GM18951 (cell line): Measurements from ENCODE around the gene VPS4B.
A peak's percentile ranks its signal among the peaks of the same experiment; 100 is the strongest.
"Not testable (repeated sequence)": the region's sequence is repeated elsewhere in the genome, so short reads cannot be mapped to it uniquely, and the experiment has no call there.

ENCODE experiments used
- POLR2A ChIP-seq: IDR thresholded peaks from 4 replicates; pipeline ENCODE4 v1.6.1; 2011; ENCODE audit warnings: mild to moderate bottlenecking; ENCODE audit not compliant: insufficient read length, insufficient read depth; ENCODE audit errors: extremely low read depth
- in situ Hi-C: fragments of 300-500 bp; cut with MboI; formaldehyde crosslinking; loops from one replicate; pipeline ENCODE4 v1.12.0; 2022; ENCODE audit warnings: low sequenced_read_pairs, mixed read lengths, inconsistent platforms; ENCODE audit not compliant: unreplicated experiment

The VPS4B gene

DNA sequence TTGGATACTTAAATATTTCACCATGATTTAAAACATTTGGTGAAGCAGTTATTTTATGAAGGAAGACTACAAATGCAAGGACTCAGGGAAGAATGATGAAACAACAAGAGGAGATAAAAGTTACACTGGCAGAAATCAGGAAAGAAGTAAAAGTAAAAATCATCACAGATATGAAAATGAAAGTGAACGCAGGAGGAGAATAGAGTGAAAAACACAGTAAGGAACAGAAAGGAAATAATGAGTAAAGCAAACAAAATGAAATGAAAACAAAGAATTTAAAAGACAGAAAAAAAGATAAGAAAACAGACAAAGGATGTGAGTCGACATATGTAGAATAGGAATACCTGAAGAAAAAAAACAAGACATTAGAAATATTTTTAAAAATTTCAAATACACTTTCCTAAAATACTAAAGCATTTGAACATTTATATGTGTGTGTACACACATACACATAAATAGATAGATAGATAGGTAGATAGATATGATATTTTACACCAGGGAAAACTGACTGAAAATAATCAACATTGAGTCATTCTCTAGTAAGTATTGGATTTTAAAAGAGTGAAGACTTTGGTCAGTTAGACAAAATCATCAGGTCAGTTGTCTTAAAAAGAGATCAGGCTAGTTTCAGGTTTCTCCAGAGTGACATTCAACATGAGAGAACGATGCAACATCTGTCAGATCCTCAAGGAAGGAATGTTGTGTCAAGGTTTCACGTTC, 43.2 kb downstream of the VPS4B start:
- in situ Hi-C loops = no loop called here
- TF ChIP-seq POLR2A = no peak

GRCh38 chr18:63377275-63377980, 44.8 kb downstream of the VPS4B start:
- TF ChIP-seq POLR2A = no peak
- in situ Hi-C loops = no loop called here

DNA sequence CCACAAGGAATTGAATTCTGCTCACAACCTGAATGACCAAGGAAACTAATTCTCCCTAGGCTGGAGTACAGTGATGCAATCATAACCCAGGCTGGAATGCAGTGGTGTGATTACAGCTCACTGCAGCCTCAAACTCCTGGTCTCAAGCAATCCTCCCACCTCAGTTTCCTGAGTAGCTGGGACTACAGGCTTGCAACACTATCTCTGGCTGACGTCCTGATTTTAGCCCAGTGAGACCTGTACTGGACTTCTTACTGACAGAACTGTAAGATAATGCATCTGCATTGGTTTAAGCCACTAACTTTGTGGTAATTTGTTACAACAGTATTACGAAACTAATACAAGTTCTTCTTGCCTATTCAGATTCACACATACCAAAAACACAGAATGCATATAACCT, 45.7 kb downstream of the VPS4B start:
- TF ChIP-seq POLR2A = no peak
- in situ Hi-C loops = no loop called here

DNA sequence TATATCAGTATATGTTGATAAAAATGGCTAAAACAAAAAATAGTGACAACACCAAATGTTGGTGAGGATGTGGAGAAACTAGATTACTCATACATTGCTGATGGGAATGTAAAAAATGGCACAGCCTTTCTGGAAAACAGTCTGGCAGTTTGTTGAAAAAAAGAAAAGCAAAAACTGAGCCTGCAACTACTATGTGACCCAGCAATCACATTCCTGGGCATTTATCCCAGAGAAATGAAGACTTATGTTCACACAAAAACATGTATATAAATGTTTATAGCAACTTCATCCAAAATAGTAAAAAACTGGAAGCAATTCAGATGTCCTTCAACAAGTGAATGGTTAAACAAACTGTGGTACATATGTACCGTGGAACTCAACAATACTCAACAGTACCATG, 47.7 kb downstream of the VPS4B start:
- in situ Hi-C loops = no loop called here
- TF ChIP-seq POLR2A = no peak

DNA sequence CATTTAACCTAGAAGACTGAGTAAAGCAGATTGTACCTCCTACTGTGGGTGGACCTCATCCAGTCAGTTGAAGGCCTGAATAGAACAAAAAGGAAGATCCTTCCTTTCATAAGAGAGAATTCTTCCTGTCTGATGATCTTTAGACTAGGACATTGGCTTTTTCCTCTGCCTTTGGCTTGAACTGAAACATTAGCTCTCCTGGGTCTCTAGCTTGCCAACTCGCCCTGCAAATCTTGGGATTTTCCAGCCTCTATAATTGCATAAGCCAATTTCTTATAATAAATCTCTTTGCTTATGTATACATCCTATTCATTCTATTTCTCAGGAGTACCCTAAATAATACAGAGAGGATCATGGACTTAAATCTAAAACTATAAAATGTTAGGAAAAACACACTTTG, 49.1 kb downstream of the VPS4B start:
- no peak for TF ChIP-seq POLR2A
- in situ Hi-C loops = no loop called here

GRCh38 chr18:63368611-63369010, 53.7 kb downstream of the VPS4B start:
- in situ Hi-C loops = no loop called here
- no peak for TF ChIP-seq POLR2A

- TF ChIP-seq POLR2A = peak; percentile 91
- in situ Hi-C loops = no loop called here
Observed at GRCh38 chr18:63367053-63367953, 55.0 kb downstream of the VPS4B start, which contains the start of gene KDSR. TSS of gene KDSR (minus strand) at chr18:63367206. CDS start at chr18:63367118, 88 bp downstream.

- TF ChIP-seq POLR2A = no peak
Observed at GRCh38 chr18:63366213-63367052, 55.8 kb downstream of the VPS4B start.

GRCh38 chr18:63365876-63366212, 56.4 kb downstream of the VPS4B start:
- TF ChIP-seq POLR2A = no peak
- in situ Hi-C loops = no loop called here

More at GRCh38 chr18:63366213-63367052, 55.8 kb downstream of the VPS4B start:
- in situ Hi-C loops = no loop called here

DNA sequence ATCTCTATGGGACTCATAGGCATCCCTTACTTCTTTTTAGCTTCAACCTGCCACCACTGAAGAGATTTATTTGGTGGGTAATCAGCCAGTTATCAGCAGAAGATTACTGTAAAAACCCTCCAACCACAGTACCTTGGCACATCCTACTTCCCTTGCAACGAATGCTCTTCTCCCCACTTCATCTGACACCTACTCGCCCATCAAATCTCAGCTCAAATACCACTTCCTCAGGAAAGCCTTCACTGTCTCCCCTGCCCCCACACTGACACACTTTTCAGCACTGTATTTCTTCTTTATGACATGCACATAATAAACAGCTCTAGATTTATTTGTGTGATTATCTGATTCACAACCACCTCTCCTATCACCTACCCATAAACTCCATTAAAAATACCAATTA, 58.3 kb downstream of the VPS4B start:
- no peak for TF ChIP-seq POLR2A
- in situ Hi-C loops = no loop called here

GRCh38 chr18:63363420-63363819, 58.9 kb downstream of the VPS4B start:
- in situ Hi-C loops = not testable (repeated sequence)

GRCh38 chr18:63356272-63356896, 65.9 kb downstream of the VPS4B start:
- in situ Hi-C loops = no loop called here
- TF ChIP-seq POLR2A = no peak

DNA sequence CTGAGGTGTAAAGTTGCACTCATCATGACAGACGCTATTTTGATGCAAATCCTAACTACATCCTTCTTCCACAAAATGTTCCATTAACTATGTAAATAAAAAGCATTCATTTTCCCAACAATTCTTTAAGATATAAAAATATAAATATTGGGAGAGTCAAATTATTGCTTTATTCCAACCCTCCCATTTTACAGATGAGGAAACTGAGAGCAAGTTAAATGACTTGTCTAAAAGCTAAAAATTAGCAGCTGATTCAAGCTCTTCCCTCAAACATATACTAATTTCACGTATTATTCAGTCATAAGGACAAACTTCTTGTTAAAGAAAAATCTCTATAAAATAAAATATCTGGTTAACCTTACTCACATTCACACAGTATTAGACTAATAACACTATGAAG, 72.0 kb downstream of the VPS4B start:
- in situ Hi-C loops = no loop called here
- TF ChIP-seq POLR2A = no peak
